Right lobe of liver (tissue), 6 donors: ENCODE results near the gene APOO. TPM values are rescaled to one million over a fixed set of nuclear protein-coding genes. Genes with fewer than 3 reads are reported as not detected.

Experiments used
- ATAC-seq, 4 donors: fragments of 200-7000 bp; cut with Tn5 transposase; one replicate each; pipeline ENCODE4 v1.9.1; 2020; ENCODE audit warnings: mild to moderate bottlenecking in 4 of 4, moderate library complexity in 4 of 4
- DNase-seq, 3 donors: peaks; one replicate each; pipeline ENCODE4 v3.0.0-alpha.2; 2020
- H3K27ac ChIP-seq, 3 donors: fragments of 200-600 bp; one replicate each; pipeline ENCODE4 v1.8.0; 2022
- H3K27me3 ChIP-seq, 2 donors: fragments of 200-600 bp; one replicate each; pipeline ENCODE4 v1.8.0; 2022
- H3K36me3 ChIP-seq, 4 donors: fragments of 200-600 bp; sonication (generic) in 1 of 4; one replicate each; pipeline versions ENCODE4 v1.5.1 to v1.8.0; 2017 to 2022; ENCODE audit warnings: control low read depth in 1 of 4
- H3K4me1 ChIP-seq, 4 donors: fragments of 200-600 bp; sonication (generic) in 1 of 4; one replicate each; pipeline versions ENCODE4 v1.5.1 to v1.8.0; 2017 to 2022; ENCODE audit warnings: control low read depth in 1 of 4
- H3K4me3 ChIP-seq, 3 donors: fragments of 200-600 bp; one replicate each; pipeline ENCODE4 v1.8.0; 2022
- H3K9me3 ChIP-seq, 4 donors: fragments of 200-600 bp; sonication (generic) in 1 of 4; one replicate each; pipeline versions ENCODE4 v1.5.1 to v1.8.0; 2017 to 2022; ENCODE audit warnings: control low read depth in 1 of 4
- CTCF ChIP-seq, 4 donors: fragments of 200-600 bp in 3 of 4; fragments of 450-650 bp in 1 of 4; IDR thresholded peaks; one replicate each; pipeline versions ENCODE4 v1.5.1 to v1.8.0; 2016 to 2022; ENCODE audit warnings: antibody characterized with exemption in 4 of 4, mild to moderate bottlenecking in 2 of 4
- POLR2A ChIP-seq: fragments of 450-650 bp; IDR thresholded peaks from one replicate; pipeline ENCODE4 v1.6.1; 2017; ENCODE audit warnings: antibody characterized with exemption, mild to moderate bottlenecking
- WGBS: methylation state at CpG from one replicate; pipeline ENCODE4 v1.1.6; 2018; ENCODE audit warnings: low coverage, low lambda C conversion rate; ENCODE audit not compliant: insufficient coverage; ENCODE audit errors: missing lambda C conversion rate; 5-methylcytosine and 5-hydroxymethylcytosine counted together
- intact Hi-C, 2 donors: fragments of 100-400 bp; cut with DNase I; formaldehyde crosslinking; loops; one replicate each; pipeline versions ENCODE4 v1.11.2 to v1.14.1; 2022
- total RNA-seq, 6 experiments: library from RNA; depleted of rRNA in 2 of 6; stranded (reverse); fragments of >200 nt in 2 of 6; fragmentation: NEBNext Ultra II Directional in 3 of 6; extraction: Animal tissue kit (Norgen Biotek cat#: 25700) in 3 of 6; gene quantifications; one replicate each; pipeline versions ENCODE4 v1.1.0 to v1.2.4, GENCODE V29; 2016 to 2023
- donor health status: DM: no; HTN: yes; CAD: no.
- donor health status: DM: no; HTN: no; CAD: no.
- donor health status: DM: no; HTN: no; CAD: no.
- donor health status: DM: no; HTN: yes; CAD: no.
- donor health status: DM: no; HTN: yes; CAD: no.

Gene APOO
- total RNA-seq, 6 experiments from 2014 or later, result 9.8 to 17.3 (median 12.2) TPM

DNA sequence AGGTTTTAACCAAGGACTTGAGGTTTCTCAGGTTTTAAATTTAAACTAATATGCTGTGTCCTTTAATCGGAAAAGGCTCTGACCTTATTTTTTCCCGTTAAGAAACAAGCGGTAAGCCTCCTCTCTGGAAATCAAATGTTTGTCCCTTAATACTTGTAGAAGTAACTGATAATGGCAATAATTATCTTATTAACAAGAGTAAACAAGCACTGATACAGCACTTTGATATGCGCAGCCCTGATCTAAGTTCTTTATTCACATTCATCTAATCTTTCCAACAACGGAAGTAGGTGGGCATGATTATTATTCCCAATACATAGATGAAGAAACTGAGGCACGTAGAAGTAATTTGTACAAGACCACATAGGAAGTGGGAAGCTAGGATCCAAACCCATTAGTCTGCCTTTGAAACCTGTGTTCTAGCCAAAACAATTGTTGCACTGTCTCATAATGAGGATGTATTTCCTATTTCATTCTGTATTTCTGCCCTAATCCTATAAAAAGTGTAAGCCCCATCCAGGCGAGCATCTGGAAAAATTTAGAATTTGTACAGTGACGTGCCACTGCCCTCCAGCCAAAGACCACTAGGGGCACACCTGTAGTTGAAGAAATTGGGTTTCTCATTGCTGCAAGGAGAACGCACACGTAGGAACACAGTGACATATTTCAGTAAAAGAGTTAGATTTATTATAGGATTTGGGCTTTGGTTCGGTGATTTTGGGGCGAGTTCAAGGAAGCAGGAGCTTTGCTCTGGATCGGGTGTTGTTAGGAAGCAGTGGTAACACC lies 674 bp upstream of the APOO start:
- DNase-seq (no peak), ATAC-seq (no peak)
- Histone ChIP-seq H3K9me3 (no peaks in the 10 kb centered on the region), H3K27ac (peak overlapping the region; percentile 26 to 84 (median 42)), H3K36me3 (no peaks in the 10 kb centered on the region), H3K4me1 (no peaks in the 10 kb centered on the region), H3K4me3 (peak overlapping the region; percentile 9 to 62 (median 17)), H3K27me3 (no peaks in the 10 kb centered on the region)
- intact Hi-C loops, result loop anchor here in 1 of 2 donors (10.0 kb wide), 1 partner anchor 214 kb away; no protein-coding TSS in a partner anchor
- WGBS, result 40% methylated on average over 13 of the region's 13 CpGs
- TF ChIP-seq POLR2A, result no peak
- TF ChIP-seq CTCF (IDR thresholded peaks at IDR 0.05), result no peak

DNA sequence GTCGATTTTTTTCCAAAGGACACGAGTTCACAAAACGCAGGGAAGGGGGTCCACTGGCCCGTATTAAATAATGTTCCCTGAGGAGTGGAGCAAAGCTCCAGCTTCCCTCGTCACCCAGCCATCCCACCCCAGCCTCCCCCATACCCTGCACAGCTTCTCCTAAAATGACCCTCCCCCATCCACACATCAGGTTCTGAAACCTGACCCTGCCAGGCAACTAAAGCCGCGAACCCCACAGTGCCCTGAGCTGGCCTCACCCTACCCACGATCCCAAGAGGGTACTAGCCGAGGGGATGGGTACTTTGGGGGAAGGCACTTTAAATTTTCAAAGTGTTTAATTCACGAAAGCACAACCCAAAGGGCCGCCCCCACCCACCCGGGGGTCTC lies 634 bp downstream of the APOO start:
- Histone ChIP-seq H3K4me3 (peak overlapping the region; percentile 58 to 62 (median 59)), H3K27ac (peak overlapping the region; percentile 26 to 84 (median 65)), H3K36me3 (no peaks in the 10 kb centered on the region), H3K4me1 (peaks cover 0 to 3% (median 0%) of the 10 kb centered on the region in 4 donors), H3K27me3 (no peaks in the 10 kb centered on the region), H3K9me3 (no peaks in the 10 kb centered on the region)
- TF ChIP-seq POLR2A, result no peak
- no peak for TF ChIP-seq CTCF (IDR thresholded peaks at IDR 0.05)
- intact Hi-C loops, result loop anchor here in 1 of 2 donors (10.0 kb wide), 1 partner anchor 212 kb away; no protein-coding TSS in a partner anchor
- WGBS, result 34% methylated on average over 12 of the region's 12 CpGs
- no peak for DNase-seq
- no peak for ATAC-seq

GRCh38 chrX:23904096-23904495 lies 3.6 kb downstream of the APOO start:
- H3K36me3 ChIP-seq, result no peaks in the 10 kb centered on the region
- no peak for ATAC-seq
- TF ChIP-seq CTCF (IDR thresholded peaks at IDR 0.05) (no peak), POLR2A (no peak)
- H3K4me3 ChIP-seq, result no peak overlapping the region
- 43% methylated on average over 2 of the region's 2 CpGs for WGBS
- no peak overlapping the region for H3K27ac ChIP-seq
- intact Hi-C loops, result loop anchor here in 1 of 2 donors (10.0 kb wide), 1 partner anchor 209 kb away; no protein-coding TSS in a partner anchor
- DNase-seq, result no peak
- H3K9me3 ChIP-seq, result no peaks in the 10 kb centered on the region
- peaks cover 0 to 11% (median 0%) of the 10 kb centered on the region in 4 donors for H3K4me1 ChIP-seq
- H3K27me3 ChIP-seq, result no peaks in the 10 kb centered on the region

GRCh38 chrX:23902419-23902818 lies 5.3 kb downstream of the APOO start:
- H3K27me3 ChIP-seq, result no peaks in the 10 kb centered on the region
- WGBS, result 0% methylated on average over 2 of the region's 2 CpGs
- intact Hi-C loops, result loop anchor here in 1 of 2 donors (10.0 kb wide), 1 partner anchor 208 kb away; no protein-coding TSS in a partner anchor
- no peaks in the 10 kb centered on the region for H3K36me3 ChIP-seq
- ATAC-seq (peak; percentile 72 to 79 (median 76)), DNase-seq (no peak)
- H3K4me1 ChIP-seq, result peaks cover 0 to 11% (median 0%) of the 10 kb centered on the region in 4 donors
- peak overlapping the region; percentile 6 to 49 (median 41) for H3K27ac ChIP-seq
- no peaks in the 10 kb centered on the region for H3K9me3 ChIP-seq
- TF ChIP-seq CTCF (IDR thresholded peaks at IDR 0.05) (peak; percentile 55 to 74 (median 56)), POLR2A (no peak)
- peak overlapping the region in 2 of 3 donors; percentile 11 to 15 for H3K4me3 ChIP-seq
